Panc1 (cell line): ENCODE data around the gene SETX. TPM values are rescaled to one million over a fixed set of nuclear protein-coding genes. Genes with fewer than 3 reads are reported as not detected.

Experiments used
- ATAC-seq: fragments of 200-7000 bp; cut with Tn5 transposase; 2 replicates; pipeline ENCODE4 v1.9.1; 2020; ENCODE audit warnings: mild to moderate bottlenecking, moderate library complexity
- BruUV-seq: library from RNA; stranded (reverse); fragments of 400-500 nt; replicated peaks from 2 replicates; lab custom pipeline; 2021; lab: Mats Ljungman, UMichigan
- CTCF ChIA-PET: fragments of 300-600 bp; sonication (Branson Sonifier 250); formaldehyde crosslinking; loops from one replicate; lab custom pipeline; 2022; ENCODE audit warnings: antibody characterized with exemption; lab: Charles Lee
- POLR2A ChIA-PET: fragments of 300-600 bp; sonication (Branson Sonifier 250); formaldehyde crosslinking; loops from one replicate; lab custom pipeline; 2022; ENCODE audit warnings: antibody characterized with exemption; lab: Charles Lee
- DNase-seq: peaks from one replicate; pipeline ENCODE4 v3.0.0-alpha.2; 2010; ENCODE audit warnings: low read depth, low spot score
- H3K27ac ChIP-seq: 2 replicates; pipeline ENCODE4 v1.5.1; 2011; ENCODE audit warnings: mild to moderate bottlenecking, low read length, inconsistent platforms
- H3K27me3 ChIP-seq: fragments of 200-500 bp; sonication (Bioruptor generic); 2 replicates; pipeline ENCODE4 v1.6.0; 2014; ENCODE audit warnings: low read length, inconsistent platforms; ENCODE audit not compliant: control insufficient read depth, insufficient read depth
- H3K36me3 ChIP-seq: fragments of 200-500 bp; sonication (Bioruptor generic); 2 replicates; pipeline ENCODE4 v1.5.1; 2014; ENCODE audit warnings: inconsistent platforms, mild to moderate bottlenecking, low read length, moderate library complexity; ENCODE audit not compliant: control insufficient read depth, insufficient read depth
- H3K4me1 ChIP-seq: 2 replicates; pipeline ENCODE4 v1.5.1; 2011; ENCODE audit warnings: inconsistent platforms, mild to moderate bottlenecking, low read length, moderate library complexity; ENCODE audit not compliant: control insufficient read depth, insufficient read depth
- H3K4me3 ChIP-seq, 2 experiments: 2 replicates each; pipeline ENCODE4 v1.5.1; 2011 to 2012; ENCODE audit warnings: low read depth in 2 of 2, low read length in 2 of 2, mild to moderate bottlenecking in 2 of 2, inconsistent platforms in 1 of 2, moderate library complexity in 1 of 2
- H3K9me3 ChIP-seq: fragments of 200-500 bp; sonication (Bioruptor generic); 2 replicates; pipeline ENCODE4 v1.5.1; 2014; ENCODE audit warnings: low read depth, mild to moderate bottlenecking, inconsistent platforms, low read length, moderate library complexity; ENCODE audit not compliant: control insufficient read depth, insufficient read depth
- CTCF ChIP-seq: fragments of 450-650 bp; IDR thresholded peaks from 2 replicates; pipeline ENCODE4 v1.5.1; 2017; ENCODE audit warnings: mild to moderate bottlenecking
- POLR2AphosphoS5 ChIP-seq: IDR thresholded peaks from 2 replicates; pipeline ENCODE4 v1.6.1; 2012; ENCODE audit warnings: mild to moderate bottlenecking, low read depth, low read length, moderate library complexity
- REST ChIP-seq, 2 experiments: IDR thresholded peaks; 2 replicates each; pipeline ENCODE4 v1.6.1; 2011 to 2012; ENCODE audit warnings: low read depth in 2 of 2, control low read depth in 1 of 2, low read length in 1 of 2, mild to moderate bottlenecking in 1 of 2, moderate library complexity in 1 of 2; ENCODE audit not compliant: insufficient read depth in 1 of 2
- SIN3A ChIP-seq: IDR thresholded peaks from 2 replicates; pipeline ENCODE4 v1.6.1; 2012; ENCODE audit warnings: low read depth, mild to moderate bottlenecking, low read length, moderate library complexity, borderline replicate concordance; ENCODE audit not compliant: insufficient read depth
- TCF7L2 ChIP-seq: IDR thresholded peaks from 2 replicates; pipeline ENCODE4 v1.6.1; 2011; ENCODE audit warnings: mild to moderate bottlenecking, low read depth, low read length, inconsistent platforms
- in situ Hi-C: cut with HindIII; loops from 2 replicates; pipeline ENCODE4 v1.10.0; 2016; ENCODE audit warnings: low sequenced_read_pairs, low pct_unique_long_range_greater_than_20kb
- intact Hi-C: fragments of 100-400 bp; cut with micrococcal nuclease; formaldehyde crosslinking; loops from one replicate; pipeline ENCODE4 v1.10.0; 2022; ENCODE audit not compliant: unreplicated experiment
- total RNA-seq: library from RNA; stranded (reverse); gene quantifications from one replicate; pipeline ENCODE4 v1.2.1, GENCODE V29; 2021; ENCODE audit not compliant: unreplicated experiment

Gene SETX
- total RNA-seq, 1 experiment from 2014 or later = 28.1 TPM

DNA sequence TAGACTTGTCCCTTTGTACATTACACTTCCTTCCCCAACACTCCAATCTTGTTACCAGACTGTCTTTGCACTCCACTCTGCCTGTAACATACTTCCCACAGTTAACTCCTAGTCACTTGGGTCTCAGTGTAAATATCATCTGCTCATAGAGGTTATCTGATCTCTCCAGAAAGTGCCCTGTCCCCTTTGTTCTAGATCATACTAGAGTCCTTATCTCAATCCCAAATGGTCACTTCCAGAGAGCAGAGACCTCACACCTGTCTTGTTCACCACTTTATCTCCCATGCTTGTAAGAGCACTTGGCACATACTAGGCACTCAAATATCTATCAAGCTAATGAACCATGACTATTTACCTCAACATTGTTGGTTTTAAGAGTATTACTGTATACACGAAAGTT, 30.4 kb downstream of the SETX start:
- ChIA-PET CTCF (no interaction called here), POLR2A (no interaction called here)
- no peaks in the 10 kb centered on the region for H3K27me3 ChIP-seq
- BruUV-seq = no TSS peak
- ATAC-seq = no peak
- TF ChIP-seq POLR2AphosphoS5 = no peak
- TF ChIP-seq REST (IDR thresholded peaks at IDR 0.05; ENCODE audit: insufficient read depth in 1 of 2, low read depth in 2 of 2, low read length in 1 of 2) = no peak
- TF ChIP-seq TCF7L2 = no peak
- TF ChIP-seq SIN3A = no peak
- TF ChIP-seq CTCF = no peak
- intact Hi-C loops = no loop called here
- H3K27ac ChIP-seq = no peak overlapping the region
- no peak for DNase-seq
- peaks cover 17% of the 10 kb centered on the region for H3K36me3 ChIP-seq
- no peak overlapping the region for H3K4me3 ChIP-seq
- in situ Hi-C loops = no loop called here
- no peaks in the 10 kb centered on the region for H3K4me1 ChIP-seq
- H3K9me3 ChIP-seq = no peaks in the 10 kb centered on the region

DNA sequence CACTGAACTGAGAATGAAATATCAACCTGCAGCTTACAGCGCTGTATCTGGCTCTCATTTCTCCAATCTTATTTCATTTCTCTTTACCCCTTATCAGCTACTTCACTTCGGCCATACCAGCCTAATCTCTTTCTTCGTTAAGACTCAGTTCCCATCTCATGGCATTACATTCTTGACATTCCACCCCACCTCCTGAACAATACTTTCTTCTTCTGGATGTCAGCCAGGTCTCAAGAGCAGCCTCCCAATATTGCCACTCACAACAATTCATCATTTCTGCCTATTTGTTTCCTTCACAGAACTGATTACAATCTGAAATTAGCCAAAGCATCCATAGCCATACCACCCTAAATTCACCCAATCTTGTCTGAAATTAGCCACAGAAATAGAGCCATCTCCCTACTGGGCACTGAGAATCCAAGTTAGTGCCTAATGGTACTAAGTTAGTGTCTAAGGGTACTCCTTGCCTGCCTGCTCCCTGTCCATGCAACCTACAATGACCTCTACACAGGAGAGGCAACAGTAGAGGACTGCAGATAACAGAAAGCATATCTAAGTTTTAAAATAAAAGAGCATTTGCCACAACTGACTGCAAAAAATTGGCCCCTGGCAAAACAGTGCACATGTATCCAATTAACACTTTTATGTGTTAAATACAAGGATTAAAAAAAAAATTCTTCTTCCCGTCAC, 35.2 kb downstream of the SETX start:
- CTCF ChIA-PET = no interaction called here
- Histone ChIP-seq H3K36me3 (peaks cover 6% of the 10 kb centered on the region), H3K4me1 (no peaks in the 10 kb centered on the region), H3K9me3 (no peaks in the 10 kb centered on the region), H3K27ac (no peak overlapping the region), H3K4me3 (no peak overlapping the region), H3K27me3 (no peaks in the 10 kb centered on the region)
- POLR2A ChIA-PET = no interaction called here
- DNase-seq (no peak), ATAC-seq (no peak)
- intact Hi-C loops = no loop called here
- TF ChIP-seq SIN3A = no peak
- TF ChIP-seq CTCF = no peak
- TF ChIP-seq TCF7L2 = no peak
- TF ChIP-seq REST (IDR thresholded peaks at IDR 0.05; ENCODE audit: insufficient read depth in 1 of 2, low read depth in 2 of 2, low read length in 1 of 2) = no peak
- no peak for TF ChIP-seq POLR2AphosphoS5
- BruUV-seq = no TSS peak
- in situ Hi-C loops = no loop called here
